ENCODE results near the gene TUT7. TPM values are rescaled to one million over a fixed set of nuclear protein-coding genes. Genes with fewer than 3 reads are reported as not detected.

Gene TUT7
- polyA plus RNA-seq, 1 donor from 2014 or later, result 21.0 TPM

GRCh38 chr9:86356871-86357866 is 3.0 kb upstream of the TUT7 start (continued):
- TF ChIP-seq TAF1 (IDR thresholded peaks at IDR 0.05; ENCODE audit: low read depth) (no peak), POLR2AphosphoS5 (IDR thresholded peaks at IDR 0.05) (no peak), EP300 (conservative IDR thresholded peaks at IDR 0.05; ENCODE audit: poor library complexity, severe bottlenecking) (no peak)

GRCh38 chr9:86355814-86356213 is 1.6 kb upstream of the TUT7 start:
- no peak overlapping the region for H3K4me2 ChIP-seq (ENCODE audit: low read length)
- no peak overlapping the region for H2AFZ ChIP-seq (ENCODE audit: low read depth, low read length)

More at GRCh38 chr9:86355814-86356213, 1.6 kb upstream of the TUT7 start:
- H3K9me2 ChIP-seq (ENCODE audit: insufficient read depth, low read length), result no peaks in the 10 kb centered on the region
- H3K79me2 ChIP-seq (replicated peaks; ENCODE audit: insufficient read depth, low read length), result peaks cover 24% of the 10 kb centered on the region
- H3K27me3 ChIP-seq (ENCODE audit: insufficient read depth, low read depth, low read length), result no peaks in the 10 kb centered on the region
- H3K9me3 ChIP-seq (ENCODE audit: low read length), result no peaks in the 10 kb centered on the region
- no peak overlapping the region for H3K4me3 ChIP-seq (ENCODE audit: low read length)
- H4K20me1 ChIP-seq (ENCODE audit: insufficient read depth), result no peaks in the 10 kb centered on the region
- no peaks in the 10 kb centered on the region for H3F3A ChIP-seq (ENCODE audit: insufficient read depth, low read length, poor library complexity, severe bottlenecking)
- H3K9ac ChIP-seq (ENCODE audit: low read length), result no peak overlapping the region
- H3K27ac ChIP-seq (ENCODE audit: low read length), result no peak overlapping the region
- TF ChIP-seq TAF1 (IDR thresholded peaks at IDR 0.05; ENCODE audit: low read depth), result no peak
- no peak for TF ChIP-seq EZH2 (IDR thresholded peaks at IDR 0.05; ENCODE audit: borderline replicate concordance, insufficient read depth, low read length, poor library complexity, severe bottlenecking)
- no peak for TF ChIP-seq REST (IDR thresholded peaks at IDR 0.05; ENCODE audit: borderline replicate concordance)
- no peak for TF ChIP-seq CTCF (IDR thresholded peaks at IDR 0.05; ENCODE audit: poor library complexity, severe bottlenecking)
- no peak for TF ChIP-seq SMC3 (conservative IDR thresholded peaks at IDR 0.05; ENCODE audit: poor library complexity)
- no peak for TF ChIP-seq POLR2AphosphoS5 (IDR thresholded peaks at IDR 0.05)
- TF ChIP-seq MXI1 (conservative IDR thresholded peaks at IDR 0.05; ENCODE audit: poor library complexity, severe bottlenecking), result no peak
- H3K36me3 ChIP-seq (ENCODE audit: insufficient read depth, low read length), result no peaks in the 10 kb centered on the region
